Panc1 (cell line): ENCODE measurements around the gene MYO1H. TPM values are rescaled to one million over a fixed set of nuclear protein-coding genes. Genes with fewer than 3 reads are reported as not detected.

Experiments used
- ATAC-seq: fragments of 200-7000 bp; cut with Tn5 transposase; 2 replicates; pipeline ENCODE4 v1.9.1; 2020; ENCODE audit warnings: mild to moderate bottlenecking, moderate library complexity
- BruUV-seq: library from RNA; stranded (reverse); fragments of 400-500 nt; replicated peaks from 2 replicates; lab custom pipeline; 2021; lab: Mats Ljungman, UMichigan
- CTCF ChIA-PET: fragments of 300-600 bp; sonication (Branson Sonifier 250); formaldehyde crosslinking; loops from one replicate; lab custom pipeline; 2022; ENCODE audit warnings: antibody characterized with exemption; lab: Charles Lee
- POLR2A ChIA-PET: fragments of 300-600 bp; sonication (Branson Sonifier 250); formaldehyde crosslinking; loops from one replicate; lab custom pipeline; 2022; ENCODE audit warnings: antibody characterized with exemption; lab: Charles Lee
- DNase-seq: peaks from one replicate; pipeline ENCODE4 v3.0.0-alpha.2; 2010; ENCODE audit warnings: low read depth, low spot score
- H3K27ac ChIP-seq: 2 replicates; pipeline ENCODE4 v1.5.1; 2011; ENCODE audit warnings: mild to moderate bottlenecking, low read length, inconsistent platforms
- H3K27me3 ChIP-seq: fragments of 200-500 bp; sonication (Bioruptor generic); 2 replicates; pipeline ENCODE4 v1.6.0; 2014; ENCODE audit warnings: low read length, inconsistent platforms; ENCODE audit not compliant: control insufficient read depth, insufficient read depth
- H3K36me3 ChIP-seq: fragments of 200-500 bp; sonication (Bioruptor generic); 2 replicates; pipeline ENCODE4 v1.5.1; 2014; ENCODE audit warnings: inconsistent platforms, mild to moderate bottlenecking, low read length, moderate library complexity; ENCODE audit not compliant: control insufficient read depth, insufficient read depth
- H3K4me1 ChIP-seq: 2 replicates; pipeline ENCODE4 v1.5.1; 2011; ENCODE audit warnings: inconsistent platforms, mild to moderate bottlenecking, low read length, moderate library complexity; ENCODE audit not compliant: control insufficient read depth, insufficient read depth
- H3K4me3 ChIP-seq, 2 experiments: 2 replicates each; pipeline ENCODE4 v1.5.1; 2011 to 2012; ENCODE audit warnings: low read depth in 2 of 2, low read length in 2 of 2, mild to moderate bottlenecking in 2 of 2, inconsistent platforms in 1 of 2, moderate library complexity in 1 of 2
- H3K9me3 ChIP-seq: fragments of 200-500 bp; sonication (Bioruptor generic); 2 replicates; pipeline ENCODE4 v1.5.1; 2014; ENCODE audit warnings: low read depth, mild to moderate bottlenecking, inconsistent platforms, low read length, moderate library complexity; ENCODE audit not compliant: control insufficient read depth, insufficient read depth
- POLR2AphosphoS5 ChIP-seq: IDR thresholded peaks from 2 replicates; pipeline ENCODE4 v1.6.1; 2012; ENCODE audit warnings: mild to moderate bottlenecking, low read depth, low read length, moderate library complexity
- SIN3A ChIP-seq: IDR thresholded peaks from 2 replicates; pipeline ENCODE4 v1.6.1; 2012; ENCODE audit warnings: low read depth, mild to moderate bottlenecking, low read length, moderate library complexity, borderline replicate concordance; ENCODE audit not compliant: insufficient read depth
- TCF7L2 ChIP-seq: IDR thresholded peaks from 2 replicates; pipeline ENCODE4 v1.6.1; 2011; ENCODE audit warnings: mild to moderate bottlenecking, low read depth, low read length, inconsistent platforms
- in situ Hi-C: cut with HindIII; loops from 2 replicates; pipeline ENCODE4 v1.10.0; 2016; ENCODE audit warnings: low sequenced_read_pairs, low pct_unique_long_range_greater_than_20kb
- intact Hi-C: fragments of 100-400 bp; cut with micrococcal nuclease; formaldehyde crosslinking; loops from one replicate; pipeline ENCODE4 v1.10.0; 2022; ENCODE audit not compliant: unreplicated experiment
- total RNA-seq: library from RNA; stranded (reverse); gene quantifications from one replicate; pipeline ENCODE4 v1.2.1, GENCODE V29; 2021; ENCODE audit not compliant: unreplicated experiment
- TF ChIP-seq, protein P1 (sequence below), 2 experiments: IDR thresholded peaks; 2 replicates each; pipeline ENCODE4 v1.6.1; 2011 to 2012; ENCODE audit warnings: low read depth in 2 of 2, control low read depth in 1 of 2, low read length in 1 of 2, mild to moderate bottlenecking in 1 of 2, moderate library complexity in 1 of 2; ENCODE audit not compliant: insufficient read depth in 1 of 2
- TF ChIP-seq, protein P2 (sequence below): fragments of 450-650 bp; IDR thresholded peaks from 2 replicates; pipeline ENCODE4 v1.5.1; 2017; ENCODE audit warnings: mild to moderate bottlenecking

The MYO1H gene
- total RNA-seq, 1 experiment from 2014 or later, result not detected

DNA sequence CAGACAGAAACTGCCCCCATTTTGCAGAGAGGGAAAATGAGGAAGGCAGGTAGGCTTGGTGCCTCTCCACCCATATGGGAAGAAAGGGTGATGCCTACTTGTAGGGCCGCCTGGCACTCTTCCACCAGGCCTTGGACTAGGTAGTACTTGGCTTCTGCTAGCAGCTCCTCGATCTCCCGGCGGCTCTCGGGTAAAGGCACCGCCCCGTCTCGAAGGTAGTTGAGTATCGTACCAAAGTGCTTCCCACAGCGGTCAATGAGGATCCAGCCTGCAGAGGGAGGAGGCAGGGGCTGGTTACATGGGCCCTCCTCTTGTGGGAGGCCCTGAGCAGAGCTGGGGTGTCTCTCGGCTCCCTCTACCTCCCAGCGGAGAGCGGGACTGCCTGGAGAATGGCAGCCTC is 112.8 kb downstream of the MYO1H start:
- no peak for DNase-seq
- intact Hi-C loops, result no loop called here
- BruUV-seq, result no TSS peak
- CTCF ChIA-PET, result no interaction called here
- POLR2A ChIA-PET, result no interaction called here
- in situ Hi-C loops, result no loop called here
- TF ChIP-seq TCF7L2 (no peak), POLR2AphosphoS5 (no peak)
- TF ChIP-seq, protein P1, sequence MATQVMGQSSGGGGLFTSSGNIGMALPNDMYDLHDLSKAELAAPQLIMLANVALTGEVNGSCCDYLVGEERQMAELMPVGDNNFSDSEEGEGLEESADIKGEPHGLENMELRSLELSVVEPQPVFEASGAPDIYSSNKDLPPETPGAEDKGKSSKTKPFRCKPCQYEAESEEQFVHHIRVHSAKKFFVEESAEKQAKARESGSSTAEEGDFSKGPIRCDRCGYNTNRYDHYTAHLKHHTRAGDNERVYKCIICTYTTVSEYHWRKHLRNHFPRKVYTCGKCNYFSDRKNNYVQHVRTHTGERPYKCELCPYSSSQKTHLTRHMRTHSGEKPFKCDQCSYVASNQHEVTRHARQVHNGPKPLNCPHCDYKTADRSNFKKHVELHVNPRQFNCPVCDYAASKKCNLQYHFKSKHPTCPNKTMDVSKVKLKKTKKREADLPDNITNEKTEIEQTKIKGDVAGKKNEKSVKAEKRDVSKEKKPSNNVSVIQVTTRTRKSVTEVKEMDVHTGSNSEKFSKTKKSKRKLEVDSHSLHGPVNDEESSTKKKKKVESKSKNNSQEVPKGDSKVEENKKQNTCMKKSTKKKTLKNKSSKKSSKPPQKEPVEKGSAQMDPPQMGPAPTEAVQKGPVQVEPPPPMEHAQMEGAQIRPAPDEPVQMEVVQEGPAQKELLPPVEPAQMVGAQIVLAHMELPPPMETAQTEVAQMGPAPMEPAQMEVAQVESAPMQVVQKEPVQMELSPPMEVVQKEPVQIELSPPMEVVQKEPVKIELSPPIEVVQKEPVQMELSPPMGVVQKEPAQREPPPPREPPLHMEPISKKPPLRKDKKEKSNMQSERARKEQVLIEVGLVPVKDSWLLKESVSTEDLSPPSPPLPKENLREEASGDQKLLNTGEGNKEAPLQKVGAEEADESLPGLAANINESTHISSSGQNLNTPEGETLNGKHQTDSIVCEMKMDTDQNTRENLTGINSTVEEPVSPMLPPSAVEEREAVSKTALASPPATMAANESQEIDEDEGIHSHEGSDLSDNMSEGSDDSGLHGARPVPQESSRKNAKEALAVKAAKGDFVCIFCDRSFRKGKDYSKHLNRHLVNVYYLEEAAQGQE (IDR thresholded peaks at IDR 0.05; ENCODE audit: insufficient read depth in 1 of 2, low read depth in 2 of 2, low read length in 1 of 2), result no peak
- Histone ChIP-seq H3K36me3 (peaks cover 4% of the 10 kb centered on the region), H3K9me3 (no peaks in the 10 kb centered on the region), H3K27me3 (no peaks in the 10 kb centered on the region), H3K4me1 (peaks cover 37% of the 10 kb centered on the region), H3K27ac (no peak overlapping the region), H3K4me3 (no peak overlapping the region)
- ATAC-seq, result no peak

DNA sequence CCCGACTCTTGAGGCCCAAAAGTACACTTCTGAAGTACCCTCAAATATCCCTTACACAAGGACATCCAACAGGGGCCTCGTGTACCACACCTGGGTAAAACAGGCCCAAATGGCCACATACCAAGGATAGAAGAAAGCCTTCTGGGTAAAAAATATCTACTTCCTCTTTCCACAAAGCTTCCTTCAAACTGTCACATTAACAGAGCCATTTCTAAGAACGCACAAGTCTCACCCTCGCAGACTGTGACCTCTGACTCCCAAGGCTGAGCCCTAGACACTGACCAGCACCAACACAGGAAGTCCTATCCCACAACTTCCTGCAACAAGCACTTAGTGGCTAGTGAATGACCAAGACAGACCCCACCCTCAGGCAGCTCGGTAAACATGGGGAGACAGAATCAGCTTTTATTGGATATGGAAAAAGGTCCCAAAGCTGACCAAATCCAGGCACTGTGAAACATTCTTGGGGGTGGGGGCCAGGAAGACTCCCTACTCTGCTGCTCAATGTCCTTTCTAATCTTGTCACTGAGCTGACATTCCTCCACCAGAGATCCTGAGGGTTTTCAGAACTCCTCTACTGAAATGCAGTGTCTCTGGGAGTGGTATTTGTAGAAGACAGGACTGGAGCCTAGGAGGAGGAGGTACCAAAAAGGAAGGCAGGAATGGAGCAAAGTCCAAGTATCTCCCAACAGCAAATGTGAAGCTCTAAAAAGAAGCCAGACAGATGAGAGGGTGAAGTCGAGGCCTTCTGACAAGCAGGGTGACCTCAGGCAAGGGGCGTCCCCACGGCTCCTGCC is 113.5 kb downstream of the MYO1H start:
- H3K27ac ChIP-seq, result peak overlapping the region; percentile 87
- in situ Hi-C loops, result no loop called here
- no peaks in the 10 kb centered on the region for H3K27me3 ChIP-seq
- H3K9me3 ChIP-seq, result no peaks in the 10 kb centered on the region
- peaks cover 37% of the 10 kb centered on the region for H3K4me1 ChIP-seq
- ChIA-PET CTCF (no interaction called here), POLR2A (interaction anchor here (0.5 kb wide), 1 partner anchor 307 kb away, joined by 4 read pairs; no protein-coding TSS in a partner anchor)
- no TSS peak for BruUV-seq
- H3K4me3 ChIP-seq, result no peak overlapping the region
- TF ChIP-seq SIN3A, result no peak
- TF ChIP-seq, protein P1 (IDR thresholded peaks at IDR 0.05; ENCODE audit: insufficient read depth in 1 of 2, low read depth in 2 of 2, low read length in 1 of 2), result no peak
- TF ChIP-seq POLR2AphosphoS5, result no peak
- TF ChIP-seq, protein P2, sequence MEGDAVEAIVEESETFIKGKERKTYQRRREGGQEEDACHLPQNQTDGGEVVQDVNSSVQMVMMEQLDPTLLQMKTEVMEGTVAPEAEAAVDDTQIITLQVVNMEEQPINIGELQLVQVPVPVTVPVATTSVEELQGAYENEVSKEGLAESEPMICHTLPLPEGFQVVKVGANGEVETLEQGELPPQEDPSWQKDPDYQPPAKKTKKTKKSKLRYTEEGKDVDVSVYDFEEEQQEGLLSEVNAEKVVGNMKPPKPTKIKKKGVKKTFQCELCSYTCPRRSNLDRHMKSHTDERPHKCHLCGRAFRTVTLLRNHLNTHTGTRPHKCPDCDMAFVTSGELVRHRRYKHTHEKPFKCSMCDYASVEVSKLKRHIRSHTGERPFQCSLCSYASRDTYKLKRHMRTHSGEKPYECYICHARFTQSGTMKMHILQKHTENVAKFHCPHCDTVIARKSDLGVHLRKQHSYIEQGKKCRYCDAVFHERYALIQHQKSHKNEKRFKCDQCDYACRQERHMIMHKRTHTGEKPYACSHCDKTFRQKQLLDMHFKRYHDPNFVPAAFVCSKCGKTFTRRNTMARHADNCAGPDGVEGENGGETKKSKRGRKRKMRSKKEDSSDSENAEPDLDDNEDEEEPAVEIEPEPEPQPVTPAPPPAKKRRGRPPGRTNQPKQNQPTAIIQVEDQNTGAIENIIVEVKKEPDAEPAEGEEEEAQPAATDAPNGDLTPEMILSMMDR, result no peak
- no peak for TF ChIP-seq TCF7L2
- no peak for DNase-seq
- peaks cover 4% of the 10 kb centered on the region for H3K36me3 ChIP-seq
- no peak for ATAC-seq
- intact Hi-C loops, result no loop called here
